MV-4-11 (cell line): Measurements from ENCODE around the gene ZNF768.
"Not testable (repeated sequence)": the region's sequence is repeated elsewhere in the genome, so short reads cannot be mapped to it uniquely, and the experiment has no call there.

Source experiments
- DNase-seq: peaks from one replicate; lab custom pipeline; 2025; lab: John Stamatoyannopoulos, UW

The ZNF768 gene

DNA sequence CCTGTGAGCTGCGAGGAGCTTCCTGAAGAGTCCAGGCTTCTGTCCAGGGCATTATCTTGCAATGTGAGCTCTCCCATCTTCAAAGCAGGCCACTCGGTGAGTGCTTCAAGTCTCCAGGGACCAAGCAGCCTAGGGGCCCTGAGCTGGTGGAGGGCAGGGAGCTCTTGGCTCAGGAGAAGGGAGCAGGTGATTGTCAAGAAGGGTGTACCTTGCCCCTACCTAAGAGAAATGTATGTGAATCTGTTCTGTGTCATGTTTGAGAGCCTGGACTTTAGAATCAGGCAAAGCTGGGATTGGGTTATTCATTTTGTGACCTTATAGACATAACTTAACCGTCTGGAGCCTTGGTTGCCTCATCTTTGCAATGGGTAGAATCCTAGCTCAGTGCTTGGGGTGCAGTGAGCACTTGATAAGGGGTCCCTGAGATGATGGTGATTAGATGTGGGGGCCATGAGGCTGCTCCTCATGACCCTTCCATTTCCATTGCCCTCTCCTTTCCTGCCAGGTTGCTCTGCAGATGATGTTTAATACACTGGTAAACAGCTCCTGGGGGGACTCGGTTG, 15.9 kb downstream of the ZNF768 start:
- DNase-seq = no peak

DNA sequence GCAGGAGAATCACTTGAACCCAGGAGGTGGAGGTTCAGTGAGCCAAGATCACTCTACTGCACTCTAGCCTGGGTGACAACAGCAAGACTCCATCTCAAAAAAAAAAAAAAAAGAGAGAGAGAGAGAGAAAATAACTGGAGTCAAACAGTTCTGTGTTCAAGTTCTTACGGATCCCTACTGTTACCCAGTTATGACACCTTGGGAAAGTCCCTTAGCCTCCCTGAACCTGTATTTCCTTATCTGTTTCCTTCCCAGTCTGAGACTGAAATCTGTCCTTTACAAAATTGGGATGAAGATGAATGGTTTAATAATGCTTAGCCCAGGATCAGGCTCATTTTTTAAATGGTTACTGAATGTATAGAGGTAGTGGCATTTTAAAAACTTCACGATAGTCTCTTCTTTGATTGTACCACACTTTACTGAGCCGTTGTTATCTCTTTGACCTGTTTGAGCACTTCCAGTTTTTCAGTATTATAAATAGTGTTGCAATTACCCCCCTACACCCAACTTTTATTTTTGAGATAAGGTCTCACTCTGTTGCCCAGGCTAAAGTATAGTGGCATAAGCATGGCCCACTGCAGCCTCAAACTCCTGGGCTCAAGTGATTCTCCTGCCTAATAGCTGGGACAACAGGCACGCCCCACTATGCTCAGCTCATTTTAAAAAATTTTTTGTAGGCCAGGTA, 17.1 kb downstream of the ZNF768 start:
- DNase-seq = no peak

DNA sequence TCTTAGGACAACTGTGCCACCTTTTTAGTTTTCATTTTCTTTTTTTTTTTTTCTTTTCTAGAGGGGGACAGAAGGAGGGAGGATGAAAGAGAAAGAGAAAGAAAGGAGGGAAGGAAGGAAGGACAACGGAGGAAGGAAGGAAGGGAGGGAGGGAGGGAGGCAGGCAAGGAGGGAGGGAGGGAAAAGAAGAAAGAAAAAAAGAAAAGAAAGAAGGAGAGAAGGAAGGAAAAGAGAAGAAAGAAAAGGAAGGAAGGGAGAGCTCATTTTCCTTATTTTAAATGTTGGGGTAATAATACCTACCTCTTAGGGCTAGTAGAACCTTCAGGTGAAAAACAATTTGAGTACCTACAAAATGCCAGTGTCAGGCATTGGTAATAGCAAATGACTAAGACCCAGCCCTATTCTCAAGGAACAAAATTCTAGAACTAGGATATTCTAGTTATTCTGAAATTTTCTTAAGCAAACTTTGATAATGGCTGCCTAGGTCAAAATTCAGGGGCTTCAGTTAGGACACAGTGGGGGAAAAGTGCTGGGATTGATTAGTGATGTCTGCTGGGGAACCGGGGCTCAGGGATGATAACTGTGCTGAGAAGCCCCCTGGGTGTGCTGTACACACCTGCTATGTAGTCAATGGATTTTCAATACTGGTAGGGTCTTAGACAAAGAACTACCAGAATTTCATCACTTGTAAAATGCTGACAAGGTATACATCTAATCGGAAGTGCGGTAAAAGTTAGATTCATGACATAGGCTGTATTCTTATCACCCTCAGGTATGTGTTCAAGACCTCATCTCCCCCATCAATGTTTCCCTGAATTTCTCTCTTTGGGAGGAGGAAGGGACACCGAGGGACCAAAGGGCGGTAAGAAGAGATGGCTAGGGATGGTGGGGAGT, 22.7 kb downstream of the ZNF768 start:
- no peak for DNase-seq

DNA sequence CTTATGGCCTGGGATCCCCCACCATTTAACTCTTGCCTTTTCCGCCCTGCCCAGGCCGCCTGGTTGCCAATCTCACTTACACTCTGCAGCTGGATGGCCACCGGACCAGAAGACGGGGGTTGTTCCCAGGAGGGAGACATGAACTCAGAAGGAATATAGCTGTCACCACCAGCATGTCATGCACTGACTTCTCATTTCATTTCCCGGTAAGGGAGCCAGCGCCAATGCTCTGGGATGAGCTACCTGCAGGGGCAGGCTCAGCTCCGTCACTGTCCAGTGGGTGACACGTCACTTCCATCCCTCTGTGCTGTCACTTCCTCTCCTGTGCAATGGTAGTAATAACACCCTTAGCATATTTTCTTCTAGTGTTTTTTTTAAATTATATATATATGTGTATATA, 27.1 kb downstream of the ZNF768 start:
- no peak for DNase-seq

DNA sequence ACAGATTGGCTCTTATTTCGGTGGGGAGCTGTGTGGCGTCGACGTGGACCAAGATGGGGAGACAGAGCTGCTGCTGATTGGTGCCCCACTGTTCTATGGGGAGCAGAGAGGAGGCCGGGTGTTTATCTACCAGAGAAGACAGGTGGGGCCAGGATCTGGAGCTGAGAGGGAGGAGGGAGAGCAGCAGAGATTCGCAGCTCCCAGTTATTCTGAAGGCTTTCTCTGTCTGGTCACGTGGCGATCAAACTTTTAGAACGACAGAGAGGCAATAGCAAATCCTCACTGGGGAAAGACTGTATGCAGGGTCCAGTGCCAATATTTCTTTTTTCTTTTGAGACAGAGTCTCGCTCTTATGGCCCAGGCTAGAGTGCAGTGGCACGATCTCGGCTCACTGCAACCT, 31.7 kb downstream of the ZNF768 start:
- DNase-seq = no peak

DNA sequence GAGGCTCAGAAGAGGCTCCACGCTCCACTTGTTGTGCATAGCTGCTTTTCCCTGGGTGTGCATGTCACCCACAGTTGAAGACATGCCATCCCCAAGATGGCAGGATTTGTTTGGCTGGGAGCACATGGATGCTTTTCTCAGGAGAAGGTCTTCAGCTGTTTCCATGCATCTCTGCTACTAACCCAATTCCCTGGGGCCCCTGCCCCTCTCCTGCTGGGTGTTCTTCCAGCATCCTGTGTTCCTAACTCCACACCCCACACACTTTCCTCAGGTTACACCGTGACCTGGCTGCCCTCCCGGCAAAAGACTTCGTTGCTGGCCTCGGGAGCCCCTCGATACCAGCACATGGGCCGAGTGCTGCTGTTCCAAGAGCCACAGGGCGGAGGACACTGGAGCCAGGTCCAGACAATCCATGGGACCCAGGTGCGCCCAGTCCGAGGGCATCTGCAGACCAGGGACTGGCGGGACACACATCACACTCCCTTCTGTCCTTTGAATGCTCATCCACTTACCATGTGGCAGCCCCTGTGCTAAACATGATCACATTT, 32.4 kb downstream of the ZNF768 start:
- no peak for DNase-seq

DNA sequence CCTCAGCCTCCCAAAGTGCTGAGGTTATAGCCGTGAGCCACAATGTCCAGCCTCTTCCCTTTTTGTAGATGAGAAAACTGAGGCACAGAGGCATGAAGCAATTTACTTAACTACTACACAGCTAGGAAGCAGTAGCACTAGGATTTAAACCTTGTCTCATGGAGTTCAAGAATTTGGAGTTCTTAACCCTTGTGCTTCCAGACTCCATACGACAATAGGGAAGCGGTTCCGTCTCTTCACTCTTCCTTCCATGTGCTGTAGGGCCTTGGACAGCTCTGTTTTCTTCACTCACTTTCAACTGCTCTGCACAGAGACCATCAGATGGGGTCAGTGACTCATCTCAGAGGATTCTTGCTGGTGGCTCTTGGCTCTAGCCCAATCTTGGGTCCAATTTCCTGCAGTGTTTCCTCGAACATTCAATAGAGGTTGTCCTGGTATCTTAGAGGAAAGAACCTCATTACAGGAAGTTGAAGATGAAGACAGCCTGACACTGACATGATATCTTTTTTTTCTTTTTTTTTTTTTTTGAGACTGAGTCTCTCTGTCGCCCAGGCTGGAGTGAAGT, 34.5 kb downstream of the ZNF768 start:
- peak; percentile 89 for DNase-seq

DNA sequence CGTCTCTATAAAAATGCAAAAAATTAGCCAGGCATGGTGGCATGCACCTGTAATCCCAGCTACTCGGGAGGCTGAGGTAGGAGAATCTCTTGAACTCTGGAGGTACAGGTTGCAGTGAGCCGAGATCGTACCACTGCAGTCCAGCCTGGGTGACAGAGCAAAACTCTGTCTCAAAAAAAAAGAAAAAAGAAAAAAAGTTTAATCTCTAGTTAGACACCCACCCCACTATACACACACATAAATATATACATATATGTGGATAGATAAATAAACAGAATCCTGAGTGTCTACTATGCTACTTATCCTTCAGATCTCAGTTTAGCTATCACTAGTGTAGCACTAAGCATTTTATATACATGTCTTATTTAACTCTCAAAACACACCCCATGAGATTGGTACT, 35.1 kb downstream of the ZNF768 start:
- no peak for DNase-seq

DNA sequence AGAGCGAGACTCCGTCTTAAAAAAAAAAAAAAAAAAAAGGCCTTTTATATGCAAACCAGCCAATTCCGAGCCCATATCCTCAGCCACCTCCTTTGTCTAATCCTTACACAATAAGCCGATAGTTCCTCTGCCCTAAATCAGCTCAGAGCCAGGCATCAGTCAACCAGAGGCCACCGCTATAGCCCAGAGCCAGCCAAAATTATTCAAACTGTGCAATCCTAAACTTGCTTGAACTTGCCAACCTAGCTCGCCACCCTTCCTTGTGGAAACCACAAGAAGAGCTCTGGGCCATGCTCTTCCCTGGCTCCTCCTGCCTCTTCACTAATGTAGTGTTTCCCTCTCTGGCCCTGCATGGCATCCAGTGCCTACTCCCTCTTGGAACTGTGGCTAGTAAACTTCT, 36.2 kb downstream of the ZNF768 start:
- peak; percentile 62 for DNase-seq

DNA sequence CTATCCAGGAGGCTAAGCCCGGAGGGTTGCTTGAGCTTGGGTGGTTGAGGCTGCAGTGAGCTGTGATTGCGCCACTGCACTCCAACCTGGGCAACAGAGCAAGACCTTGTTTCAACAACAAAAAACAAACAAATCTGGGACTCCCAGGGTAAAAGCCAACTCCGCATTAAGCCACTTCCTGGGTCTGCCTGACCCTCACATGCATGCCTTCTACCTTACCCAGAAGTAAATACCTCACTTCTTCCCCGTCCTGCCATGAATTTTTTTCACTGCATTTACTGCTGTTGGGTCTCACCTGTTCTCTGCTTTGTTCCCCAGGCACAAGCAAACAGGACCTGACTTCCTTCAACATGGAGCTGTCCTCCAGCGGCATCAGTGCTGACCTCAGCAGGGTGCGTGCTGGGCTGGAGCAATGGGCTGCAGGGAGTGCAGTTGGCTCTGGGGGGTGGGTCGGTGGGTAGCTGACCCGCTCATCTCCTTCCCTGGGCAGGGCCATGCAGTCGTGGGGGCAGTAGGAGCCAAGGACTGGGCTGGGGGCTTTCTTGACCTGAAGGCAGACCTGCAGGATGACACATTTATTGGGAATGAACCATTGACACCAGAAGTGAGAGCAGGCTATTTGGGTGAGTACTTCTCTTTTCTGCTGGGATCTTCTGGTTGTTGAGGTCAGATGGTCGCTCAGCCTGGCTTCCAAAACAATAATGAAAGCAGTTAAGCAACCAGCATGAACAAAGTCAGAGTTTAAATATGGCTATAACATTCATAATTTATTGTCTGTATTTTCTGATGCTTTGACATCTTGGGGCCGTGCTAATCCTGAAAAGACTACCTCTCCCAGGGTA, 37.4 kb downstream of the ZNF768 start:
- DNase-seq = peak; percentile 81

DNA sequence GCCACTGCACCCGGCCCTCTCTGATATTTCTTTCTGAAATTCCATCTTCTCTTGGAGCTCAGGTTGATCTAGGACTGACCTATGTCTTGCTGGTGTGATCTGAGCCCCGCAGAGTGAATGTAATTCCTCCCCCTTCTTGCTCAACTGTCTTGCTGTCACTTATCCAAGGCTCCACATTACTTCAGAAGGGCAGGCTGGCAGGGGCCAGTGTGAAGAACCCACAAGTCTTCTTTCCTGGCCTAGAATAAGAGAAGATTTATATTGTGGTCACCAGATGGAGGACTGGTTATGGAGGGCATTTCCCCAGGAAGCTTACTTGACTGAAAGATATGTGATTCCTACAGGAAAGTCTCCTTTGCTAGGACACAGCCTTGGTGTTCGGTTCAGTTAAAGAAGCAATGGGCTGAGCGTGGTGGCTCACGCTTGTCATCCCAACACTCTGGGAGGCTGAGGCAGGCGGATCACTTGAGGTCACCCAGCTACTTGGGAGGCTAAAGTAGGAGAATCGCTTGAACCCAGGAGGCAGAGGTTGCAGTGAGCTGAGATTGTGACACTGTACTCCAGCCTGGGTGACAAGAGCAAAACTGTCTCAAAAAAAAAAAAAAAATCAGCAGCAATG, 40.4 kb downstream of the ZNF768 start:
- DNase-seq = peak; percentile 51

DNA sequence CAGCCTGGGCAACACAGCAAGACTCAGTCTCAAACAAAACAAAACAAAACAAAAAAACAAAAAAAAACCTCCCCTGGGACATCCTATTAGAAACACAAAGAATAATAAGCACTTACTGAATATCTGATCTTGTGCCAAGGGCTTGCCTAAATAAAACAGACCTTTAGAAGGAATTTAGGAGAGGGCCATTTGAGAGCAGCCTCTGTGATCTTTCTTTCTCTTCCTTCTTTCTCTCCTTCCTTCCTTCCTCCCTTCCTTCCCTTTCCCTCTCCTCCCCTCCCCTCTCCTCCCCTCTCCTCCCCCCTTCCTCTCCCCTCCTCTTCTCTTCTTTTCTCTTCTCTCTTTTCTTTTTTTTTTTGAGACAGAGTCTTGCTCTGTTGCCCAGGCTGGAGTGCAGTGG, 41.5 kb downstream of the ZNF768 start:
- DNase-seq = no peak

DNA sequence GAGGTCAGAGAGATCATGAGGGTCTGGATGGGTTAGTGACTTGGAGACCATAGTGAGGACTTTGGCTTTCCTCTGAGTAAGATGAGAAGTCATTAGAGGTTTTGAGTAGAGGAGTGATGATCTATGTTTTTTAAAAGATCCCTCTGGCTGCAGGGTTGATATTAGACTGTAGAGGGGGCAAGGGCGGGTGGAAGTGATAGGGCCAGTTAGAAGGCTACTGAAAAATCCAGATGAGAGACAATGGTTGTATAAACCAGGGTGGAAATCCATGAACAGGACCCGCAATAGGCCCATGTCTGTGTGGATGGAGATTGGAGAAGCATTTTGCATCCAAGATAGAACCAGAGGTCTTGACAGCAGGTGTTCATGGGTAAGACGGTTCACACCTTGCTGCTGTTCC, 44.0 kb downstream of the ZNF768 start:
- DNase-seq = no peak

DNA sequence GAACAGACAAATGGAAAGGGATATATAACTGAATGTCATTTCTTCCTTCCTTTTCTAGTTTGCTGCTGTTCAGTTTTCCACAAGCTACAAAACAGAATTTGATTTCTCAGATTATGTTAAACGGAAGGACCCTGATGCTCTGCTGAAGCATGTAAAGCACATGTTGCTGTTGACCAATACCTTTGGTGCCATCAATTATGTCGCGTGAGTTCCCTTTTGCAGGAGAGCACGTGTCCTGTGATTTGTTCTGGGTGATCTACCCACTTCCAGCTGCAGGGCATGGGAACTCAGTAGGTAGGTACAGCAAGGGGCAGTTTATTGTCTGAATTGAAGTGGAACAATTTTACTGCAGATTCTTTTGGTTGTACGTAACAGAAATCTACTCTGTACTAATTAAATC, 45.0 kb downstream of the ZNF768 start:
- DNase-seq = no peak

DNA sequence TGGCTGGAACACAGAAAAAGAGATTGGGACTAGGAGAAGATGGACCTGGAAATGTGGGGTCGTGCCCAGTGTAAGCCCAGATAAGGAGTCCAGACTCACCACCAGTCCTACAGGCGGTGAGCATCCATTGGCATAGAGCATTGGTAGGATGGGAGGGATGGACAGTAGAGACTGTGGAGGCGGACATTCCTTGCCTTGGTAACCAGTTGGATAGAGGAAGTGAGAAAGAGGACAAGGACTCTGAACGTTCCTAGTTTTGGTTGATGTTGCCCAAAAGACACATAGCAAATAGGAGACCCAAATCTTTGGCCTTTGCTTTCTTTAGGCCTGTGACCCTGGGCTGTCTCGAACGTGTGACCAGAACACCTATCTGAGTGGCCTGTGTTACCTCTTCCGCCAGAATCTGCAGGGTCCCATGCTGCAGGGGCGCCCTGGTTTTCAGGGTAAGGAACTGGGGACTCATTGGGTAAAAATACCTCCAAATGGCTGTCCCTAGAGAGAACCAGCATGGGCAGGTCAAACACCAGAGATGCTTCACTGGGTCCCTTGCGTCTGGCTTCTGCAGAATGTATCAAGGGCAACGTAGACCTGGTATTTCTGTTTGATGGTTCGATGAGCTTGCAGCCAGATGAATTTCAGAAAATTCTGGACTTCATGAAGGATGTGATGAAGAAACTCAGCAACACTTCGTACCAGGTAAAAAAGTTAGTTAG, 47.4 kb downstream of the ZNF768 start:
- DNase-seq = peak; percentile 77

DNA sequence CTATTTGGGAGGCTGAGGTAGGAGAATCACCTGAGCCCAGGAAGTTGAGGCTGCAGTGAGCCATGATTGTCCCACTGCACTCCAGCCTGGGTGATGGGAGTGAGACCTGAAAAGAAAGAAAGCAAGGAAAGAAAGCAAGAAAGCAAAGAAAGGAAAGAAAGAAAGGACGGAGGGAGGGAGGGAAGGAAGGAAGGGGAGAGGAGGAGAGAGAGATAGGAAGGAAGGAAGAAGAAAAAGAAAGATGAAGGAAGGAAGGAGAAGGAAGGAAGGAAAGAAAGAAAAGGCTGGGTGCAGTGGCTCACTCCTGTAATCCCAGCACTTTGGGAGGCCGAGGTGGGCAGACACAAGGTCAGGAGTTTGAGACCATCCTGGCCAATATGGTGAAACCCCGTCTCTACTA, 48.6 kb downstream of the ZNF768 start:
- DNase-seq = not testable (repeated sequence)

DNA sequence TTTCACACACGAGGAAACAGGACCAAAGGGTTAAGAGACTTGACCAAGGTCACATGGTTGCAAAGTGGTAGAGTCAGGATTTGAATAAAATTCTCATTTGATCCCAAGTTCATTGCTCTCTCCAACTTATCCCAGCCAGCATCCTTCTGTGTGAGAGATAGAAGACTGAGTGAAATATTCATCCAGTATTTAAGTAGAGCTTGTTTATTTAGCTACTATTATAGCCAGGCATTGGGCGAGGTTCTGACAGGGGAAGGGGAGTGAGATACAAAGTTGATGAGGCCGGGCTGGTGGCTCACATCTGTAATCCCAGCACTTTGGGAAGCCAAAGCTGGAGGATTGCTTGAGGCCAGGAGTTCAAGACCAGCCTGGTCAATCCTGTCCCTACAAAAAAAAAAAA, 49.4 kb downstream of the ZNF768 start:
- DNase-seq = no peak

DNA sequence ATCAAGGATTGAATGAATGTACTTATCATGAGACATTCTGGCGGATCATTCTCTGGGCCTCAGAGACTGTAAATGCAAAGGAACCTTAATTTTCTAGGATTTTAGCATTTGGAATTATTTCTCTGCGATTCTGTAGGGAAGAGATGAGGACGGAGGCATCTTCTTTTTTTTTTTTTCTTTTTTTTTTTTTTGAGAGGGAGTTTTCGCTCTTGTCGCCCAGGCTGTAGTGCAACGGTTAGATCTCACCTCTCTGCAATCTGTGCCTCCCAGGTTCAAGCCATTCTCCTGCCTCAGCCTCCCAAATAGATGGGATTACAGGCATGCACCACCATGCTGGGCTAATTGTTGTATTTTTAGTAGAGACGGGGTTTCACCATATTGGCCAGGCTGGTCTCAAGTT, 51.7 kb downstream of the ZNF768 start:
- no peak for DNase-seq

DNA sequence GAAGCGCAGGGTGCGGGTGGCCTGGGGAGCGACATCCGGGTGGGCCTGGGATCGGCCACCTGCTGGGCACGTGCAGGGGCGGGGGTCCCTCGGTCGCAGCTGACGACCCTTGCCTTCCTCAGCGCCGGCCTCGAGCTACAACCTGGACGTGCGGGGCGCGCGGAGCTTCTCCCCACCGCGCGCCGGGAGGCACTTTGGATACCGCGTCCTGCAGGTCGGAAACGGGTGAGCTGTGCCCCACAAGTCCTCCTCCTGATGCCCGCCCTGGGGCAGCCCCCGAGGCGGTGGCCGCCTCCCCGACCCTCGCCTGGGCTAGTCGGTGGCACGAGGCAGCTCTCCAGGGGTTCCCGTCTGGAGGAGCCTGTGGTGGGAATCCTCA, 52.3 kb downstream of the ZNF768 start:
- no peak for DNase-seq
